Regular cardiac myocyte (primary cell): Measurements from ENCODE around the gene FAM236D. TPM values are rescaled to one million over a fixed set of nuclear protein-coding genes. Genes with fewer than 3 reads are reported as not detected.

ENCODE experiments used
- total RNA-seq: library from RNA; depleted of rRNA; stranded (reverse); fragments of >200 nt; gene quantifications from 2 replicates; pipeline ENCODE4 v1.2.3, GENCODE V29; 2014

FAM236D gene
- total RNA-seq: not detected in 2 replicates

GRCh38 chrX:72808110-72808509, at the start of gene FAM236D:
TSS of gene FAM236D (minus strand) at chrX:72808210. CDS start at chrX:72808110, 100 bp downstream.

GRCh38 chrX:72782560-72782959, 25.4 kb downstream of the FAM236D start, which contains the start of gene FAM236B:
TSS of gene FAM236B (minus strand) at chrX:72782660. CDS start at chrX:72782560, 100 bp downstream.

GRCh38 chrX:72776653-72777466, 31.1 kb downstream of the FAM236D start, which contains the start of gene DMRTC1B:
TSS of gene DMRTC1B (plus strand) at chrX:72776890. CDS start at chrX:72845136, 68,246 bp downstream.

Other genes with a start within 250 kb of the FAM236D start
- gene HDAC8, start 235.4 kb downstream of the FAM236D start, total RNA-seq: 28.6 and 36.4 TPM in 2 replicates
- 5.0 and 6.2 TPM in 2 replicates for gene PHKA1, start 93.9 kb downstream of the FAM236D start, total RNA-seq
- not detected in 2 replicates for gene DMRTC1B, start 31.3 kb downstream of the FAM236D start, total RNA-seq
- gene FAM236B, start 25.6 kb downstream of the FAM236D start, total RNA-seq: not detected in 2 replicates
- gene FAM236C, start 104.4 kb upstream of the FAM236D start, total RNA-seq: not detected in 2 replicates
- gene FAM236A, start 130.0 kb upstream of the FAM236D start, total RNA-seq: not detected in 2 replicates
- gene DMRTC1, start 135.6 kb upstream of the FAM236D start, total RNA-seq: not detected in 2 replicates
- not detected in 2 replicates for gene PABPC1L2B, start 194.7 kb upstream of the FAM236D start, total RNA-seq